ENCODE results near the gene BBS9.
"Not testable (repeated sequence)": the region's sequence is repeated elsewhere in the genome, so short reads cannot be mapped to it uniquely, and the experiment has no call there.

The BBS9 gene

DNA sequence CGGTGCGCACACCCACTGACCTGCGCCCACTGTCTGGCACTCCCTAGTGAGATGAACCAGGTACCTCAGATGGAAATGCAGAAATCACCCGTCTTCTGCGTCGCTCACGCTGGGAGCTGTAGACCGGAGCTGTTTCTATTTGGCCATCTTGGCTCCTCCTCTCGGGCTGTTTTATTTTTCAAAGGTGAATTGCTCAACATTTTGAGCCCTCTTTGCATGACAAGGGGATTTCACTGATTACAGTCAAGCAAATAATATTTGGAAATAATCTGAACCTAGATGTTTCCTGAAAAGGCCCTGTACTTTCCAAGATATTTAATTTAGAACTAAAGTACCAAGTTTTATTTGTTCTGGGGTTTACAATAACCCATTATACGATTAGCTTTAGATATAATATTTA is 398.2 kb downstream of the BBS9 start:
- not testable (repeated sequence) for H3K4me3 Mint-ChIP-seq, ATAC-seq, H3K27ac Mint-ChIP-seq, H3K9me3 Mint-ChIP-seq, H3K27me3 Mint-ChIP-seq, H3K4me1 Mint-ChIP-seq, DNase-seq

DNA sequence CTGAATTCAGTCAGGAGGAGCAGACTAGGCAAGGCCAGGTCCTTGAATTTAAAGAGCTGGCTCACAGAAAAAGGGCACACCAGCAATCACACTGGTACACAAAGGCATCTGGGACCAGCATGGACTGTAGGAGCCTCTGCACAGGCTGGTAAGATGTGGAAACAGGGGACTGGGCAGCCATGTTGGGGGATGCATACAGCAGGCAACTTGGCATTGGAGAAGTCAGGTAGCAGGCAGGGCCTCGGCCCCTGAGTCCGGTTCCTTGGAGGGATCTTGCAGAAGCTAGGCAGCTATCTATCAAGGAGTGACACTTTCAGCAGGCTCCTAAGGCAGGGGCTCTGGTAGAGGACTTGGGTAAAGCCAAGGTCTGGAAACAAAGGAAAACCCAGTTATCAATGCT is 399.7 kb downstream of the BBS9 start:
- H3K4me3 Mint-ChIP-seq: no peak overlapping the region
- no peak for DNase-seq
- H3K27ac Mint-ChIP-seq: no peak overlapping the region
- ATAC-seq: no peak
- no peaks in the 10 kb centered on the region for H3K27me3 Mint-ChIP-seq
- H3K9me3 Mint-ChIP-seq: peaks cover 6 to 16% of the 10 kb centered on the region in 2 donors
- H3K4me1 Mint-ChIP-seq: no peaks in the 10 kb centered on the region

GRCh38 chr7:33530664-33531063 is 401.3 kb downstream of the BBS9 start:
- Mint-ChIP-seq H3K9me3 (peaks cover 6 to 14% of the 10 kb centered on the region in 2 donors), H3K4me3 (no peak overlapping the region), H3K27ac (no peak overlapping the region), H3K27me3 (no peaks in the 10 kb centered on the region), H3K4me1 (no peaks in the 10 kb centered on the region)
- ATAC-seq (no peak), DNase-seq (no peak)

DNA sequence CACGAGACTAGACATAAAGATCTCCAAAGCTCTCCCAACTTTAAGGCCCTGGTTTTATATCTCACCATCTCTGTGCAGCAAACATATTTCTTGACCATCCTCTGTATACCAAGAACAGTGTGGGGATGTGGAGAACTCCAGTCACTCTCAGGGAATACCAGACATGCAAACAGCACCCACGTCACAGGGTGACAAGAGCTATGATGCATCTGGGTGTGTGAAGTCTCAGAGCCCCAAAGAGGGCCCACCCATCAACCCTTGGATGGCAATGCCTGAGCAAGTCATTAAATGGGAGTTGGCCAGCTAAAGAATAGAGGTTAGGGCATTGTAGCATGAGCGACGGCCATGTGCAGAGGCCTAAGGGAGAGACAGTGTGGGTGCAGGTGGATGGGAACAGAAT is 402.5 kb downstream of the BBS9 start:
- H3K27ac Mint-ChIP-seq: peak overlapping the region in 1 of 2 donors; percentile 27
- no peak for ATAC-seq
- DNase-seq: no peak
- no peaks in the 10 kb centered on the region for H3K27me3 Mint-ChIP-seq
- H3K4me3 Mint-ChIP-seq: no peak overlapping the region
- H3K9me3 Mint-ChIP-seq: peaks cover 6 to 16% of the 10 kb centered on the region in 2 donors
- H3K4me1 Mint-ChIP-seq: no peaks in the 10 kb centered on the region

- no peaks in the 10 kb centered on the region for H3K27me3 Mint-ChIP-seq
- no peak for DNase-seq
Observed at GRCh38 chr7:33534833-33535232, 405.5 kb downstream of the BBS9 start.

GRCh38 chr7:33535989-33536388 is 406.6 kb downstream of the BBS9 start:
- Mint-ChIP-seq H3K9me3 (peaks cover 27 to 31% of the 10 kb centered on the region in 2 donors), H3K4me1 (no peaks in the 10 kb centered on the region), H3K27me3 (no peaks in the 10 kb centered on the region), H3K27ac (no peak overlapping the region), H3K4me3 (no peak overlapping the region)
- no peak for ATAC-seq
- no peak for DNase-seq

More at GRCh38 chr7:33534833-33535232, 405.5 kb downstream of the BBS9 start:
- H3K4me3 Mint-ChIP-seq: no peak overlapping the region
- ATAC-seq: no peak
- H3K4me1 Mint-ChIP-seq: no peaks in the 10 kb centered on the region
- no peak overlapping the region for H3K27ac Mint-ChIP-seq
- peaks cover 22 to 27% of the 10 kb centered on the region in 2 donors for H3K9me3 Mint-ChIP-seq

GRCh38 chr7:33536398-33537103 is 407.2 kb downstream of the BBS9 start:
- no peak overlapping the region for H3K27ac Mint-ChIP-seq
- no peak overlapping the region for H3K4me3 Mint-ChIP-seq
- H3K4me1 Mint-ChIP-seq: no peaks in the 10 kb centered on the region
- H3K9me3 Mint-ChIP-seq: peaks cover 30 to 37% of the 10 kb centered on the region in 2 donors
- DNase-seq: no peak
- ATAC-seq: no peak
- H3K27me3 Mint-ChIP-seq: no peaks in the 10 kb centered on the region

DNA sequence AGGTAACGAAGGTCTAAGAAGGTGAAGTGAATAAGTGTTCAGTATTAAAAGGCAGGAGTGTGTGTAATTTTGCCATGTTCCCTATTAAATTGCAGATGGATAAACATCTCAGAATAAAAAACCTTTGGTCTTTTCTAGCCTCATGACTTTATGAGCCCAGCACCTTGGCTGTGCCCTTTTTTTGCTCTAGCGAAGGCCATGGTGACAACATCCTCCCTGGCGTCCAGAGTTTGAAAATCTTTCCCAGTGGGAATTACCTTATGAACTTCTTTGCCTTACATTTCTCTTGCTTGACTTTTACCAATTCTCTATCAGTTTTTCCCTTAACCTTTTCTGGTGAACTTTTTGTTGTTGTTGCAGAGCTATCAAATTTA is 407.7 kb downstream of the BBS9 start:
- Mint-ChIP-seq H3K4me1 (no peaks in the 10 kb centered on the region), H3K27me3 (no peaks in the 10 kb centered on the region), H3K4me3 (no peak overlapping the region), H3K27ac (no peak overlapping the region), H3K9me3 (peaks cover 30 to 37% of the 10 kb centered on the region in 2 donors)
- DNase-seq (no peak), ATAC-seq (no peak)

DNA sequence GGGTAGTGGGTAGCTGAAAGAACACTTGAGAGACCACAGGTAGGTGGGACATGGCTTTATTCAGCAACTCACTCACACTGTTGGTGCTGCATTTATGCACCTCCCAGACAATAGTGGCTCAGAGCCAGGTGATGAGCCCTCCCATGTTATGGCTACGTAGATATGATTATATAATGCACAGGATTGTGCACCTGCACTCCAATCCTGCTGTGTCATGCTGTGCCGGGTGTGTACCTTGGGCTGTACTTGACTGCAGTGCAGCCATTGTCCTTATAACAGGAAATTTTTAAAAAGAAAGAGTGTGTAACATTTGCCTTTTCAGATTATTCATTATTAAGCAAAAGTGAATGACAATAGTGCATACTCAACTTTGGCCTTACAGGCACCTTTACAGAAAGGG is 409.8 kb downstream of the BBS9 start:
- H3K27me3 Mint-ChIP-seq: no peaks in the 10 kb centered on the region
- no peaks in the 10 kb centered on the region for H3K4me1 Mint-ChIP-seq
- H3K9me3 Mint-ChIP-seq: peaks cover 33 to 40% of the 10 kb centered on the region in 2 donors
- no peak for ATAC-seq
- DNase-seq: no peak
- H3K4me3 Mint-ChIP-seq: no peak overlapping the region
- H3K27ac Mint-ChIP-seq: no peak overlapping the region

- H3K4me1 Mint-ChIP-seq: no peaks in the 10 kb centered on the region
- no peaks in the 10 kb centered on the region for H3K27me3 Mint-ChIP-seq
- ATAC-seq (no peak), DNase-seq (no peak)
- no peak overlapping the region for H3K4me3 Mint-ChIP-seq
- H3K27ac Mint-ChIP-seq: peak overlapping the region in 1 of 2 donors; percentile 54
- peaks cover 34 to 44% of the 10 kb centered on the region in 2 donors for H3K9me3 Mint-ChIP-seq
Observed at GRCh38 chr7:33539659-33540400, 410.5 kb downstream of the BBS9 start.

- no peak overlapping the region for H3K27ac Mint-ChIP-seq
- no peak for ATAC-seq
- H3K9me3 Mint-ChIP-seq: peaks cover 11 to 17% of the 10 kb centered on the region in 2 donors
- no peaks in the 10 kb centered on the region for H3K4me1 Mint-ChIP-seq
- H3K27me3 Mint-ChIP-seq: no peaks in the 10 kb centered on the region
- no peak for DNase-seq
- no peak overlapping the region for H3K4me3 Mint-ChIP-seq
Observed at GRCh38 chr7:33547880-33548279, 418.5 kb downstream of the BBS9 start.

GRCh38 chr7:33550363-33550762 is 421.0 kb downstream of the BBS9 start:
- no peaks in the 10 kb centered on the region for H3K4me1 Mint-ChIP-seq
- H3K4me3 Mint-ChIP-seq: no peak overlapping the region
- peaks cover 4 to 6% of the 10 kb centered on the region in 2 donors for H3K9me3 Mint-ChIP-seq
- ATAC-seq (no peak), DNase-seq (no peak)
- no peak overlapping the region for H3K27ac Mint-ChIP-seq
- no peaks in the 10 kb centered on the region for H3K27me3 Mint-ChIP-seq

- Mint-ChIP-seq H3K4me1 (no peaks in the 10 kb centered on the region), H3K9me3 (peaks cover 4 to 6% of the 10 kb centered on the region in 2 donors), H3K27me3 (no peaks in the 10 kb centered on the region), H3K27ac (no peak overlapping the region), H3K4me3 (no peak overlapping the region)
- DNase-seq (no peak), ATAC-seq (no peak)
Observed at GRCh38 chr7:33550979-33551378, 421.6 kb downstream of the BBS9 start.

DNA sequence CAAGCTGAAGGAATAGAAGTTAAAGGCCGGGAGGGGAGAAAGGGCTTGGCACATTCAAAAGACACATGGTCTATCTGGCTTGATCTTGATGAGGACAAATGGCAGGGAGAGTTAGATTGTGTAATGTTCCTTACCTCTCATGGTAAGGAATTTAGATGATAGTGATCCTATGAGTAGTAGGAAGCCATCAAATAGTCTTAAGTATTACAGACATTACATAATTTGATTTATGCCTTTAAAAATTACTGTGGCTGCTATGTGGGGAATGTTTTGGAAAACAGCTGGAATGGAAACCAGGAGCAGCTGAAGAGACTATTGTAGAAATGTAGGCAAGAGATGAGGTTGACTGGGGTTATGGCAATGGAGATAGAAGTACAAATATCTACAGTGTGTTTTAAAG is 424.7 kb downstream of the BBS9 start:
- Mint-ChIP-seq H3K4me3 (no peak overlapping the region), H3K4me1 (no peaks in the 10 kb centered on the region), H3K27me3 (no peaks in the 10 kb centered on the region), H3K27ac (no peak overlapping the region), H3K9me3 (peaks cover 0 to 6% of the 10 kb centered on the region in 2 donors)
- DNase-seq (no peak), ATAC-seq (no peak)

GRCh38 chr7:33554576-33554975 is 425.2 kb downstream of the BBS9 start:
- DNase-seq (no peak), ATAC-seq (no peak)
- H3K27me3 Mint-ChIP-seq: no peaks in the 10 kb centered on the region
- H3K27ac Mint-ChIP-seq: no peak overlapping the region
- peaks cover 0 to 6% of the 10 kb centered on the region in 2 donors for H3K9me3 Mint-ChIP-seq
- H3K4me1 Mint-ChIP-seq: no peaks in the 10 kb centered on the region
- no peak overlapping the region for H3K4me3 Mint-ChIP-seq

- H3K27me3 Mint-ChIP-seq: no peaks in the 10 kb centered on the region
- peaks cover 0 to 6% of the 10 kb centered on the region in 2 donors for H3K9me3 Mint-ChIP-seq
- no peaks in the 10 kb centered on the region for H3K4me1 Mint-ChIP-seq
- no peak overlapping the region for H3K4me3 Mint-ChIP-seq
- no peak for DNase-seq
- no peak for ATAC-seq
- no peak overlapping the region for H3K27ac Mint-ChIP-seq
Observed at GRCh38 chr7:33556472-33556871, 427.1 kb downstream of the BBS9 start.

All from stimulated activated naive CD8-positive, alpha-beta T cell treated with anti-CD3 and anti-CD28 coated beads, Interleukin-15, amount 100 ng/mL, for 72 hours (primary cell).